Transverse colon (tissue), 4 donors: ENCODE measurements around the gene CELA2A. TPM values are rescaled to one million over a fixed set of nuclear protein-coding genes. Genes with fewer than 3 reads are reported as not detected.

Experiments
- DNase-seq: peaks from one replicate; pipeline ENCODE4 v3.0.0-alpha.2; 2019
- H3K27ac ChIP-seq, 4 donors: fragments of 200-600 bp; sonication (generic); 2 replicates each; pipeline ENCODE4 v1.5.1; 2016 to 2018; ENCODE audit warnings: inconsistent platforms in 4 of 4
- H3K27me3 ChIP-seq: fragments of 200-600 bp; sonication (generic); 2 replicates; pipeline ENCODE4 v1.5.1; 2017; ENCODE audit warnings: inconsistent platforms
- H3K36me3 ChIP-seq, 4 donors: fragments of 200-600 bp; sonication (generic); 2 replicates each; pipeline ENCODE4 v1.5.1; 2017 to 2019; ENCODE audit warnings: inconsistent platforms in 4 of 4
- H3K4me1 ChIP-seq, 4 donors: fragments of 200-600 bp; sonication (generic); 2 replicates each; pipeline ENCODE4 v1.5.1; 2017 to 2020; ENCODE audit warnings: inconsistent platforms in 4 of 4
- H3K4me3 ChIP-seq, 4 donors: fragments of 200-600 bp; sonication (generic); 1 replicate in 1 of 4; 2 replicates in 3 of 4; pipeline versions ENCODE4 v1.5.1 to v1.6.1; 2017 to 2019; ENCODE audit warnings: inconsistent platforms in 4 of 4
- H3K9me3 ChIP-seq, 2 donors: fragments of 200-600 bp; sonication (generic); 2 replicates each; pipeline ENCODE4 v1.5.1; 2017 to 2019; ENCODE audit warnings: inconsistent platforms in 2 of 2
- CTCF ChIP-seq, 5 experiments: fragments of 200-600 bp in 3 of 5; fragments of 450-650 bp in 2 of 5; sonication (generic) in 3 of 5; IDR thresholded peaks; 1 replicate in 2 of 5; 2 replicates in 3 of 5; pipeline ENCODE4 v1.5.1; 2016 to 2017; ENCODE audit warnings: antibody characterized with exemption in 5 of 5, inconsistent platforms in 3 of 5, mild to moderate bottlenecking in 2 of 5, moderate library complexity in 1 of 5
- EP300 ChIP-seq: sonication (generic); formaldehyde crosslinking; IDR thresholded peaks from one replicate; pipeline ENCODE4 v1.6.1; 2017; ENCODE audit warnings: antibody characterized with exemption, low read depth
- POLR2A ChIP-seq: fragments of 450-650 bp; IDR thresholded peaks from one replicate; pipeline ENCODE4 v1.6.1; 2016; ENCODE audit warnings: antibody characterized with exemption, mild to moderate bottlenecking, moderate library complexity
- POLR2AphosphoS5 ChIP-seq, 3 donors: sonication (generic); formaldehyde crosslinking; IDR thresholded peaks; one replicate each; pipeline ENCODE4 v1.6.1; 2016; ENCODE audit warnings: antibody characterized with exemption in 3 of 3
- WGBS, 2 donors: methylation state at CpG; one replicate each; pipeline ENCODE4 v1.1.5; 2018; ENCODE audit warnings: low coverage in 1 of 2; 5-methylcytosine and 5-hydroxymethylcytosine counted together
- in situ Hi-C, 4 donors: fragments of 200-750 bp; cut with MboI; loops; one replicate each; pipeline versions ENCODE4 v1.15.0 to v1.15.1; 2017; ENCODE audit warnings: low sequenced_read_pairs in 3 of 4, low pct_ligation_motif_present in 1 of 4, low pct_unique_long_range_greater_than_20kb in 1 of 4
- intact Hi-C: fragments of 100-400 bp; cut with DNase I; formaldehyde crosslinking; loops from one replicate; pipeline ENCODE4 v1.15.1; 2023; ENCODE audit warnings: low total_unique reads
- total RNA-seq, 4 donors: library from RNA; depleted of rRNA; stranded (reverse); fragments of >200 nt; gene quantifications; one replicate each; pipeline ENCODE4 v1.1.0, GENCODE V29; 2016

Gene CELA2A
- total RNA-seq, 4 donors from 2014 or later = not detected

- no peaks in the 10 kb centered on the region for H3K4me1 ChIP-seq
- intact Hi-C loops = no loop called here
- in situ Hi-C loops = no loop called here
- H3K9me3 ChIP-seq = no peaks in the 10 kb centered on the region
- H3K4me3 ChIP-seq = no peak overlapping the region
- H3K36me3 ChIP-seq = peaks cover 0 to 26% (median 3%) of the 10 kb centered on the region in 4 donors
- TF ChIP-seq CTCF (IDR thresholded peaks at IDR 0.05) (no peak), EP300 (no peak), POLR2AphosphoS5 (IDR thresholded peaks at IDR 0.05) (no peak), POLR2A (no peak)
- 73% methylated on average over 5 of the region's 5 CpGs; no CpG with 5 or more reads in 1 of the 2 donors for WGBS, 2 donors
- no peak for DNase-seq
- H3K27me3 ChIP-seq = no peaks in the 10 kb centered on the region
- no peak overlapping the region for H3K27ac ChIP-seq
Measured at GRCh38 chr1:15492596-15492995, 36.1 kb downstream of the CELA2A start.

- Histone ChIP-seq H3K4me1 (no peaks in the 10 kb centered on the region), H3K9me3 (no peaks in the 10 kb centered on the region), H3K4me3 (no peak overlapping the region), H3K27me3 (no peaks in the 10 kb centered on the region), H3K36me3 (peaks cover 0 to 26% (median 3%) of the 10 kb centered on the region in 4 donors), H3K27ac (no peak overlapping the region)
- no peak for TF ChIP-seq CTCF (IDR thresholded peaks at IDR 0.05)
- TF ChIP-seq POLR2A = no peak
- TF ChIP-seq EP300 = no peak
- TF ChIP-seq POLR2AphosphoS5 (IDR thresholded peaks at IDR 0.05) = no peak
- no peak for DNase-seq
- WGBS, 2 donors = 94% methylated on average over 9 of the region's 9 CpGs; no CpG with 5 or more reads in 1 of the 2 donors
- in situ Hi-C loops (no loop called here), intact Hi-C loops (no loop called here)
Measured at GRCh38 chr1:15493869-15494390, 37.4 kb downstream of the CELA2A start.

- intact Hi-C loops = no loop called here
Measured at GRCh38 chr1:15500184-15501178, 43.9 kb downstream of the CELA2A start.

More at GRCh38 chr1:15500184-15501178, 43.9 kb downstream of the CELA2A start:
- no peak for DNase-seq
- no peak overlapping the region for H3K4me3 ChIP-seq
- H3K36me3 ChIP-seq = peaks cover 0 to 7% (median 0%) of the 10 kb centered on the region in 4 donors
- H3K4me1 ChIP-seq = no peaks in the 10 kb centered on the region
- H3K9me3 ChIP-seq = no peaks in the 10 kb centered on the region
- WGBS, 2 donors = 85 to 100% methylated on average over 1 to 19 of the region's 19 CpGs
- no peaks in the 10 kb centered on the region for H3K27me3 ChIP-seq
- H3K27ac ChIP-seq = no peak overlapping the region
- in situ Hi-C loops = no loop called here
- TF ChIP-seq POLR2AphosphoS5 (IDR thresholded peaks at IDR 0.05) (no peak), CTCF (IDR thresholded peaks at IDR 0.05) (no peak), EP300 (no peak), POLR2A (no peak)
